Ishikawa (cell line): ENCODE results near the gene RASAL2.

ENCODE experiments used
- CEBPB ChIP-seq: IDR thresholded peaks from 2 replicates; pipeline ENCODE4 v1.6.1; 2012
- CREB1 ChIP-seq: IDR thresholded peaks from 2 replicates; pipeline ENCODE4 v1.6.1; 2012; ENCODE audit warnings: low read depth
- EGR1 ChIP-seq: IDR thresholded peaks from 2 replicates; pipeline ENCODE4 v1.6.1; 2012
- EP300 ChIP-seq: IDR thresholded peaks from 2 replicates; pipeline ENCODE4 v1.6.1; 2012; ENCODE audit warnings: borderline replicate concordance
- FOXM1 ChIP-seq: IDR thresholded peaks from 2 replicates; pipeline ENCODE4 v1.6.1; 2012; ENCODE audit warnings: low read depth, borderline replicate concordance
- MAX ChIP-seq: IDR thresholded peaks from 2 replicates; pipeline ENCODE4 v1.6.1; 2012
- NFIC ChIP-seq: IDR thresholded peaks from 2 replicates; pipeline ENCODE4 v1.6.1; 2012
- RAD21 ChIP-seq: IDR thresholded peaks from 2 replicates; pipeline ENCODE4 v1.6.1; 2012; ENCODE audit warnings: low read depth
- REST ChIP-seq: IDR thresholded peaks from 2 replicates; pipeline ENCODE4 v1.6.1; 2012; ENCODE audit warnings: low read depth, mild to moderate bottlenecking
- TAF1 ChIP-seq: IDR thresholded peaks from 2 replicates; pipeline ENCODE4 v1.6.1; 2012; ENCODE audit warnings: low read depth, mild to moderate bottlenecking
- TCF12 ChIP-seq: IDR thresholded peaks from 2 replicates; pipeline ENCODE4 v1.6.1; 2012; ENCODE audit warnings: low read depth
- TEAD4 ChIP-seq: IDR thresholded peaks from 2 replicates; pipeline ENCODE4 v1.6.1; 2012
- USF1 ChIP-seq: IDR thresholded peaks from 2 replicates; pipeline ENCODE4 v1.6.1; 2012
- YY1 ChIP-seq: IDR thresholded peaks from 2 replicates; pipeline ENCODE4 v1.6.1; 2012; ENCODE audit warnings: low read depth
- ZBTB7A ChIP-seq: IDR thresholded peaks from 2 replicates; pipeline ENCODE4 v1.6.1; 2012; ENCODE audit warnings: low read depth

Gene RASAL2

GRCh38 chr1:178057912-178058534 is 35.9 kb upstream of the RASAL2 start:
- no peak for TF ChIP-seq CREB1
- no peak for TF ChIP-seq RAD21
- TF ChIP-seq NFIC: no peak
- no peak for TF ChIP-seq CEBPB

GRCh38 chr1:178060789-178061556 is 32.9 kb upstream of the RASAL2 start:
- peak; percentile 97 for TF ChIP-seq CEBPB
- no peak for TF ChIP-seq RAD21
- 0 out of 2 replicates have a peak, but pooled peaks have one; percentile 57 for TF ChIP-seq TEAD4

- TF ChIP-seq RAD21: no peak
- no peak for TF ChIP-seq EGR1
These were observed 32.3 kb upstream of the RASAL2 start for GRCh38 chr1:178061620-178062019.

GRCh38 chr1:178064191-178064821 is 29.6 kb upstream of the RASAL2 start:
- no peak for TF ChIP-seq NFIC
- no peak for TF ChIP-seq MAX

- TF ChIP-seq REST: no peak
- TF ChIP-seq EP300: no peak
- no peak for TF ChIP-seq TAF1
- no peak for TF ChIP-seq NFIC
These were observed 28.7 kb upstream of the RASAL2 start for GRCh38 chr1:178065250-178065649.

GRCh38 chr1:178066296-178066907 is 27.5 kb upstream of the RASAL2 start:
- TF ChIP-seq ZBTB7A (no peak), NFIC (no peak), TCF12 (no peak), EP300 (no peak), FOXM1 (no peak), USF1 (no peak), CREB1 (no peak), CEBPB (no peak), YY1 (no peak), MAX (no peak), REST (no peak), RAD21 (no peak), TAF1 (no peak), EGR1 (no peak)

GRCh38 chr1:178066908-178067614 is 26.8 kb upstream of the RASAL2 start:
- TF ChIP-seq USF1: no peak
- TF ChIP-seq NFIC: no peak
- TF ChIP-seq CEBPB: no peak
- no peak for TF ChIP-seq ZBTB7A
- TF ChIP-seq YY1: no peak
- TF ChIP-seq TEAD4: no peak
